Trophoblast cell (in vitro differentiated cells and primary cell): Measurements from ENCODE around the gene BCL11A.

Experiments used
- DNase-seq, 2 donors: peaks; one replicate each; pipeline ENCODE4 v3.0.0-alpha.2; 2016
- H2AFZ ChIP-seq: 2 replicates; pipeline ENCODE4 v1.6.1; 2013; ENCODE audit warnings: low read length, moderate library complexity, mild to moderate bottlenecking; ENCODE audit not compliant: insufficient read depth, poor library complexity
- H2AK5ac ChIP-seq: 2 replicates; pipeline ENCODE4 v1.6.1; 2013; ENCODE audit warnings: mild to moderate bottlenecking, low read length
- H2BK120ac ChIP-seq: 2 replicates; pipeline ENCODE4 v1.6.1; 2013; ENCODE audit warnings: low read length, mild to moderate bottlenecking, moderate library complexity; ENCODE audit not compliant: insufficient read depth, poor library complexity
- H2BK12ac ChIP-seq: 2 replicates; pipeline ENCODE4 v1.6.1; 2013; ENCODE audit warnings: mild to moderate bottlenecking, low read length, moderate library complexity
- H2BK5ac ChIP-seq: 2 replicates; pipeline ENCODE4 v1.6.1; 2013; ENCODE audit warnings: low read length, low read depth, moderate library complexity, mild to moderate bottlenecking; ENCODE audit not compliant: poor library complexity
- H3K14ac ChIP-seq: 2 replicates; pipeline ENCODE4 v1.6.1; 2013; ENCODE audit warnings: mild to moderate bottlenecking, low read length
- H3K18ac ChIP-seq: 2 replicates; pipeline ENCODE4 v1.6.1; 2013; ENCODE audit warnings: mild to moderate bottlenecking, low read length
- H3K23ac ChIP-seq: 2 replicates; pipeline ENCODE4 v1.6.1; 2013; ENCODE audit warnings: low read length
- H3K27ac ChIP-seq: 2 replicates; pipeline ENCODE4 v1.5.1; 2013; ENCODE audit warnings: low read depth, mild to moderate bottlenecking, inconsistent platforms, low read length, moderate library complexity
- H3K27me3 ChIP-seq: 2 replicates; pipeline ENCODE4 v1.6.1; 2013; ENCODE audit warnings: inconsistent platforms, mild to moderate bottlenecking, low read length, moderate library complexity; ENCODE audit not compliant: insufficient read depth
- H3K36me3 ChIP-seq, 2 experiments: 1 replicate in 1 of 2; 2 replicates in 1 of 2; pipeline ENCODE4 v1.6.1; 2013; ENCODE audit warnings: low read length in 2 of 2, mild to moderate bottlenecking in 2 of 2, moderate library complexity in 1 of 2; ENCODE audit not compliant: insufficient read depth in 2 of 2, control insufficient read depth in 1 of 2
- H3K4ac ChIP-seq: 2 replicates; pipeline ENCODE4 v1.6.1; 2013; ENCODE audit warnings: low read depth, mild to moderate bottlenecking, low read length, moderate library complexity
- H3K4me1 ChIP-seq, 2 experiments: 1 replicate in 1 of 2; 2 replicates in 1 of 2; pipeline ENCODE4 v1.6.1; 2013; ENCODE audit warnings: low read length in 2 of 2, mild to moderate bottlenecking in 2 of 2, moderate library complexity in 1 of 2; ENCODE audit not compliant: insufficient read depth in 2 of 2, control insufficient read depth in 1 of 2
- H3K4me2 ChIP-seq: 2 replicates; pipeline ENCODE4 v1.6.1; 2013; ENCODE audit warnings: inconsistent platforms, mild to moderate bottlenecking, low read length, moderate library complexity
- H3K4me3 ChIP-seq: 2 replicates; pipeline ENCODE4 v1.5.1; 2013; ENCODE audit warnings: mild to moderate bottlenecking, low read depth, low read length, inconsistent platforms
- H3K79me1 ChIP-seq: one replicate; pipeline ENCODE4 v1.6.1; 2013; ENCODE audit warnings: low read length
- H3K79me2 ChIP-seq: 2 replicates; pipeline ENCODE4 v1.6.1; 2013; ENCODE audit warnings: low read length, mild to moderate bottlenecking; ENCODE audit not compliant: control insufficient read depth, insufficient read depth, poor library complexity
- H3K9ac ChIP-seq: 2 replicates; pipeline ENCODE4 v1.6.1; 2013; ENCODE audit warnings: mild to moderate bottlenecking, low read length
- H3K9me3 ChIP-seq: 2 replicates; pipeline ENCODE4 v1.6.1; 2013; ENCODE audit warnings: low read depth, mild to moderate bottlenecking, control low read depth, inconsistent platforms, low read length; ENCODE audit not compliant: insufficient read depth
- H4K12ac ChIP-seq: 2 replicates; pipeline ENCODE4 v1.6.1; 2013; ENCODE audit warnings: low read depth, mild to moderate bottlenecking, low read length, moderate library complexity
- H4K8ac ChIP-seq: 2 replicates; pipeline ENCODE4 v1.6.1; 2013; ENCODE audit warnings: low read depth, mild to moderate bottlenecking, low read length, moderate library complexity
- H4K91ac ChIP-seq: one replicate; pipeline ENCODE4 v1.6.1; 2013; ENCODE audit warnings: low read depth, mild to moderate bottlenecking, low read length, moderate library complexity
- WGBS: extraction: QIAGEN DNeasy Blood & Tissue Kit; methylation state at CpG from one replicate; pipeline ENCODE4 v1.1.7; 2013; ENCODE audit warnings: missing lambda C conversion rate; ENCODE audit not compliant: insufficient read length, insufficient coverage; ENCODE audit errors: extremely low coverage; 5-methylcytosine and 5-hydroxymethylcytosine counted together

The BCL11A gene

GRCh38 chr2:60505880-60506260 lies 47.6 kb downstream of the BCL11A start:
- WGBS = no CpG with 5 or more reads among the region's 4 CpGs
- Histone ChIP-seq H3K27me3 (no peaks in the 10 kb centered on the region), H3K36me3 (peaks cover 0 to 3% of the 10 kb centered on the region in 2 experiments)

GRCh38 chr2:60505240-60505879 lies 48.1 kb downstream of the BCL11A start:
- Histone ChIP-seq H2AK5ac (no peak overlapping the region), H3K9ac (peak overlapping the region; percentile 35), H2AFZ (no peak overlapping the region), H3K4me3 (peak overlapping the region; percentile 44), H2BK5ac (no peak overlapping the region), H3K27ac (no peak overlapping the region), H4K8ac (no peak overlapping the region), H3K36me3 (peaks cover 0 to 2% of the 10 kb centered on the region in 2 experiments), H3K27me3 (no peaks in the 10 kb centered on the region), H3K4ac (no peak overlapping the region), H3K79me1 (peaks cover 2% of the 10 kb centered on the region), H2BK120ac (no peak overlapping the region), H3K18ac (no peak overlapping the region), H3K4me1 (peaks cover 7 to 14% of the 10 kb centered on the region in 2 experiments), H3K14ac (no peak overlapping the region), H3K23ac (peak overlapping the region; percentile 40), H3K79me2 (peaks cover 1% of the 10 kb centered on the region), H3K4me2 (no peak overlapping the region), H4K12ac (no peak overlapping the region), H4K91ac (no peak overlapping the region), H2BK12ac (no peak overlapping the region), H3K9me3 (no peaks in the 10 kb centered on the region)
- DNase-seq = no peak
- WGBS = no CpG with 5 or more reads among the region's 10 CpGs

More at GRCh38 chr2:60505880-60506260, 47.6 kb downstream of the BCL11A start:
- H3K4me1 ChIP-seq = peaks cover 7 to 14% of the 10 kb centered on the region in 2 experiments
- no peak overlapping the region for H3K18ac ChIP-seq
- no peak overlapping the region for H4K12ac ChIP-seq
- no peak overlapping the region for H3K4me3 ChIP-seq
- no peak overlapping the region for H2BK12ac ChIP-seq
- no peak overlapping the region for H2AFZ ChIP-seq
- no peak overlapping the region for H4K91ac ChIP-seq
- H3K27ac ChIP-seq = no peak overlapping the region
- no peak overlapping the region for H2BK120ac ChIP-seq
- no peak overlapping the region for H3K23ac ChIP-seq
- no peak overlapping the region for H2BK5ac ChIP-seq
- H3K79me1 ChIP-seq = peaks cover 2% of the 10 kb centered on the region
- H3K9ac ChIP-seq = no peak overlapping the region
- no peak overlapping the region for H2AK5ac ChIP-seq
- no peaks in the 10 kb centered on the region for H3K9me3 ChIP-seq
- no peak overlapping the region for H3K4me2 ChIP-seq
- H3K14ac ChIP-seq = no peak overlapping the region
- H3K4ac ChIP-seq = peak overlapping the region; percentile 33
- no peak for DNase-seq
- peaks cover 1% of the 10 kb centered on the region for H3K79me2 ChIP-seq
- no peak overlapping the region for H4K8ac ChIP-seq

- no CpG with 5 or more reads among the region's 6 CpGs for WGBS
- no peak overlapping the region for H3K9ac ChIP-seq
- no peak overlapping the region for H3K4me2 ChIP-seq
- H2BK120ac ChIP-seq = no peak overlapping the region
- H2BK12ac ChIP-seq = no peak overlapping the region
- H3K4me1 ChIP-seq = peaks cover 5 to 11% of the 10 kb centered on the region in 2 experiments
- no peaks in the 10 kb centered on the region for H3K27me3 ChIP-seq
- H3K79me2 ChIP-seq = peaks cover 1% of the 10 kb centered on the region
- no peak overlapping the region for H3K14ac ChIP-seq
- H2AK5ac ChIP-seq = no peak overlapping the region
- no peak overlapping the region for H3K27ac ChIP-seq
- H3K79me1 ChIP-seq = peaks cover 2% of the 10 kb centered on the region
- H4K91ac ChIP-seq = no peak overlapping the region
- no peak for DNase-seq
- H3K36me3 ChIP-seq = peaks cover 0 to 2% of the 10 kb centered on the region in 2 experiments
- no peak overlapping the region for H3K4me3 ChIP-seq
- no peak overlapping the region for H4K12ac ChIP-seq
- no peak overlapping the region for H3K4ac ChIP-seq
- H2AFZ ChIP-seq = no peak overlapping the region
- no peak overlapping the region for H2BK5ac ChIP-seq
- H4K8ac ChIP-seq = no peak overlapping the region
- no peak overlapping the region for H3K18ac ChIP-seq
- no peak overlapping the region for H3K23ac ChIP-seq
- no peaks in the 10 kb centered on the region for H3K9me3 ChIP-seq
Measured at GRCh38 chr2:60504049-60504448, 49.4 kb downstream of the BCL11A start.

- Histone ChIP-seq H4K12ac (no peak overlapping the region), H3K4ac (no peak overlapping the region), H3K18ac (no peak overlapping the region), H3K14ac (no peak overlapping the region), H2AFZ (no peak overlapping the region), H3K4me1 (peaks cover 0 to 3% of the 10 kb centered on the region in 2 experiments), H3K4me2 (no peak overlapping the region), H3K79me1 (peaks cover 2% of the 10 kb centered on the region), H3K79me2 (peaks cover 1% of the 10 kb centered on the region), H3K9me3 (no peaks in the 10 kb centered on the region), H3K27ac (no peak overlapping the region), H3K36me3 (peaks cover 2 to 3% of the 10 kb centered on the region in 2 experiments), H3K4me3 (no peak overlapping the region), H4K91ac (no peak overlapping the region), H2AK5ac (no peak overlapping the region), H2BK120ac (no peak overlapping the region), H3K27me3 (no peaks in the 10 kb centered on the region), H3K9ac (no peak overlapping the region), H3K23ac (no peak overlapping the region), H2BK12ac (no peak overlapping the region), H2BK5ac (no peak overlapping the region), H4K8ac (no peak overlapping the region)
- no CpG with 5 or more reads among the region's 4 CpGs for WGBS
- no peak for DNase-seq
Measured at GRCh38 chr2:60502144-60502543, 51.3 kb downstream of the BCL11A start.
